Inflammatory macrophage treated with lipopolysaccharide for 4 hours (primary cell): ENCODE measurements around the gene ALX3.

Experiments used
- DNase-seq: peaks from one replicate; pipeline ENCODE4 v3.0.0-alpha.2; 2020

ALX3 gene

DNA sequence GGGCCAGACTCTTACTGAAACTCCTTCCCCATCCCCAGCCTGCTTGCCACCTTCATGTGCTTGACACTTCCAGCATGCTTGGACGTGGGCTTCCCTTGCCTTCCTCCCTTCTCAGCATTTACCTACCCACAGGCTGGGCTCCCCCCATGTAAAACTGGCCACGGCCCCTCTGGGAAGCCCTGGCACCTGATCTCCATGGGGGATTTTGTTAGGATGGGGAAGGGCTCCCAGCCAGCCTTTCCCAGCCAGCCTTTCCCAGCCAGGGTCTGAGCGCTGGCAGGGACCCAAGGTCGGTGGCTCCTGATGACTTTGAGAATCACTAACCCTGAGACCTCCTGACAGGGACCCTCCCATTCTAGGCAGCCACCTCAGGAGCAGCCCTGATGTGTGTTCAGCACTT is 6.7 kb downstream of the ALX3 start:
- no peak for DNase-seq

DNA sequence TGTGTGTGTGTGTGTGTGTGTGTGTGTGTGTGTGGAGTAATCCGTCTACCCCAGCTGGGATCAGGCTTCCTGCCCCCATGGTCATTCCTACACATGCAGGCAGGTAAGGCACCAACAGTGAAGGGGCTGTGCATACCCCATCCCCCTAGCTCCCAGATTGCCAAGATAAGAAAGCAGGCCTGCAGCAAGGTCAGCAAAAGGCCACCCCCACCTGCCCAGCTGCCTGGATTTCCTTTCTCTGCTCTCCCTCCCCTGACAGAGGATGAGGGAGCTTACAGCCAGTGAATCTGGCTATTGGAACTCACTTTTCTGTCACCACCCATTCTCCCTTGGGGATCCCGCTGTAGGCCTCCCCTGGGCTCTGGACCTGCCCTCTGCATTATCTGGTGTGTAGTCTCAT is 7.9 kb downstream of the ALX3 start:
- DNase-seq, result no peak

DNA sequence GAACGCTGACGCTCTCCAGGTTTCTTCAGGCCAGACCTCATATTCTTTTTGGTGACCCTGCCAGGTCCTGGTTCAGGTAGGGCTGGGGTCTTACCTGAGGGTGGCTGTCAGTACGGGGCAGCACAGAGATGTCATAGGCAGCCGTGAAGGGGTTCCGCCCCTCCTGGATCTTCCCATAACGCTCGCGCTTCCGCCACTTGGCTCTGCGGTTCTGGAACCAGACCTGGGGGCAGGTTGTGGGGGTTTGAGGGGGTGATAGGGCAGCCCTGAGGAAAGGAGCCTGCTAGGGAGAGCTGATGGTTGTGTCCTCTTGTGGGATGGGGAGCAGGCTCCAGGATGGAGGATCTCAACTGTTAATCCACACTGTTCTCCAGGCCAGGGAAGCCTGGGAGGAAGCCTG is 9.1 kb downstream of the ALX3 start:
- DNase-seq, result no peak

DNA sequence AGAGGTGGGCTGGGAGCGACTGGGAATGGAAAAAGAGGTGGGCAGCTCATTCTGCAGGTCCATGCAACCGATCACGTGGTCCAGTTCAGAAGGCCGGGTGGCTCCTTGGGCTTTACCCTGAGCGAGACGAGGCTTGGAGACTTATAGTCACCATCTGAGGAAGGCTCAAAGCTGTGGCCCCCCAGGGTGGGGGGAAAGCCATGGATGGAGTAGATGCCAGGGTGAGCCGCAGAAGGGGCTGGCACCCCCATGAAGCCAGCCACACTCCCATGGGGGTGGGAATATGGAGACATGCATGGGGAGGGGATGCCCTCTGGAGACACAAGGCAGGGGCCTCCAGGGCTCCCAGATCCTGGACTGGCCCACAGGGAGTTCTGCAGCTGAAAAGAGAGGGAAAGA is 9.8 kb downstream of the ALX3 start:
- no peak for DNase-seq

DNA sequence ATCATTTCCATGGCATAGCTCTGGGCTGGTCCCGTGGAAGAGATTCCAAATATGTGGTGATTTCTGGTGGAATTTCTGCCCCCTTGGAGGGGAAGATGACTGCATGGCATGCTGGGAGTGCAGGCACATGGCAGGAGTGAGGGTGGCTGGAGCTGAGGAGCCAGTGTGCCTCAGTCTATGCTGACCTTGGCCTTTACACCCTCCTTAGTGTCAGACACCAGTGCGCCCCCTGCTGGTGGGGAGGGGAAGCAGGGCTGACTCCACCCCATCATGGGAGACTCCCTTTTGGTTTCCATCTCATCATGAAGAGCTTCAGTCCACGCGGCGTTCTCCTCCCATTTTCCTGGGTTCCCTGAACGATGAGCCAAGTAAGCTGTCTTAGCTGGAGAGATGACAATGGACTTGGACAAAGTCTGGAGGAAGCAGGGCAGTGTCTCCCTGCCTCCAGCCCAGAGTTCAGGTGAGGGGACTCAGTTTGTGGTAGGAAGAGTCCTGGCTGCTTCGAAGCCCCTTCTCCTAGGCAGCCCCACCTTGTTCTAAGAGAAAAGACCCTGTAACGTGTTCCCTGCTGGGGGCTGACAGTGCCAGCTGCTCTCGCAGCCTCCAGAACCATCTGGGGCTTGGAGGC is 10.3 kb downstream of the ALX3 start:
- DNase-seq, result peak; percentile 74

DNA sequence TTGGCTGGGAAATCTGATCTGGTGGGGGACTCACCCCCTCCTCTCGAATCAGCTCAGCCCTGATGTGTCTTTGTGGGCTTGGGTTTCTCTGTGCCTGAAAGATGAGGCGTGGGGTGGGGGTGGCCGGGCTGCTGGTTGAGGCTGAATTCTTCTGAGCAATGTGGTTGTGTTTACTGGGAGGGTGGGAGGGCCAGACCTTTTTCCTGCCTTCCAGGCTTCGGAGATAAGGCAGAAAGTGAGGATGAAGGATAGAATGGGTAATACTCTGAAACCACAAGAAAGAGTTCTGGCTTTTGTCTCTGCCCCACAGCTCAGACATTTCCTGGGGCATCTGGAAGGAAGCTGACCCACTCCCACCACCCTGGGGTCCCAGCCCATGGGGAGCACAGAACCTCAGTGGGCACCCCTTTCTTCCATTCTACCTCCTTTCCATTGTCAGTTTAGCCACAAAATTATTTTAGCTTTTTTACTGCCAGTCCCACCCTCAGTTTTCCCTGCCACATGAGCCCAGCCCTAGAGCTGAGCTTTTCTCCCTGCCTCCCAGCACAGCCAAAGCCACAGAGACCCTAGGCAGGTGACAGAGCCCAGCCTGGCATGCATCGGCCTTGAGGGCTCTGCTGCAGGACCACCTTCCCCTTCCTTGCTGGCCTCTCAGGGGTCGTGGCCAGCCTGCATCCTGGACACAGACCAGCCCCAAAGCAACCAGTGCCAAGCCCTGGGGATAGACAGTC is 11.2 kb downstream of the ALX3 start:
- no peak for DNase-seq

DNA sequence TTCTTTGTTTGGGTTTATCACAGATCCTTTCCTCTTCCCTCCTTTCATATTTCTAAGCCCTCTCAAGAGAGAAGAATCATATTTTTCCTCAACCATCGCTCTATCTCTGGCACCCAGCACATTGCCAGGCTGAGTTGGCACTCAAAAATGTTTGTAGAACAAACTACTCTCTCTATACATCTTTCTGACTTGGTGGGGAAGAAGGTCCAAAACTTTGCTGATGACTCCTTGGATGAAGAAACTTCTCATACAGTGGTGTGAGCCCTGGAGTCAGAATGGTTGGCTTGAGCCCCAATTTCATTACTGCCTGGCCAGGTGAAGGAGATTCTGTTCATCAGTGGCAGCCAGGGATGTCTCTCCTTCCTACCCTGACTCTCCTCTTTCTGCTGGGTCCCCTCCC is 11.9 kb downstream of the ALX3 start:
- no peak for DNase-seq

DNA sequence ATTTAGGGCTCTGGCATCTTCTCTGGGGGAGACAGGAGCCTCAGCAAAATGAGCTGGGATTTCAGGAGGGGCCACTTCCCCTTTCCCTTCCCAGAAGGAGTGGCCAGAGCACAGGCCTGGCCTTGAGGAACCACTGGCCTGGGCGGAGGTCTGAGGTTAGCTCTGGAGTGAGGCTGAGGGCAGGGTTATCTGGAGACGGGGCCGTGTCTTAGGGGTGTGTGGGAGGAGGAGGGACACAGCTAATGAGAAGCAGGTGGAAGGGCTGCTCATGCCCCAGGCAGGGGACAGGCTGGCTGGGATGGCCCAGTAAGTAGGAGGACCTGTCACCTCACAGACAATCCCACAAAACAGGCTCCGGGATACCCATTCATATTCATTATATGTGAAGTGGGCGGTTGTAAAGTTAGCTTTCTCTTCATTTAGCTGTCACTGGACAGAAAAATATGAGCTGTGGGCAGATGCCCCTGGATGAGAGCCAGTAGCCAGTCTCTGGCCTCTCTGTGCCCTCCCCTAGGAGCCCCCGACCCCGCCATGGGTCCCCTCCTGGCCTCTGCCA is 12.4 kb downstream of the ALX3 start:
- peak; percentile 60 for DNase-seq

DNA sequence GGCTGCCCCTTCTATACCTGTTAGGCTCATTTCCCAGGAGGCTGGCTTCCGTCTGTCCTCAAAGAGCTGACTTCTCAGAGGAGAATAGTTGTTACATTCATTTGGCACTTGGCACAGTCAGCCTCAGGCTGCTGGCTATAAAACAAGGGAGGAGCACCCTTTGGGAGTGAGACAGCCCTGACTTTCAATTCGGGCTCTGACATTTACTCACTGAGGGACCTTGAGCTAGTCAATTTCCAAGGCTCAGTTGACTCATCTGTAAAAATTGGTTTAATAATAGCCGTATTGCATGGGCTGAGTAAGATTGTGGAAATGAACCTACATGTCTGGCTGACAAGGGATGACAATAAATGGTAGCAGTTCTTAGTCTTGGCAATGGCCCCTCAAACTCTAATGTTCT is 13.7 kb downstream of the ALX3 start:
- DNase-seq, result no peak

DNA sequence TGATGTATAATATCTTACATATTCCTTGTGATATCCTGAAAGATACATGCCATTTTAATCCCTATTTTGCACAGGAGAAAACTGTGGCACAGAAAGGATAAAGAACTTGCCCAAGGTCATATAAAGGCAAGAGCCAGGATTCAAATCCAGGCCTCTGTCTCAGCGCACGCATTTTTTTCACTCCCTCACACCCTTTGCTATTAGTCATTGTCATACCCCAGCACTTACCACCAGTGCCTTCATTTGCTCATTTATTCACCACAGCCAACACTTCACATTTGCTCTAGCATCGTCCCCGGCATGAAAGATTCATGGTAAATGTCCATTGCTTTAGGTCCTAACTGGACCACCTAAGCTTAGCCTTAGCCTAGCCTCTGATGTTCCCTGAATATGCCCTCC is 14.2 kb downstream of the ALX3 start:
- no peak for DNase-seq

DNA sequence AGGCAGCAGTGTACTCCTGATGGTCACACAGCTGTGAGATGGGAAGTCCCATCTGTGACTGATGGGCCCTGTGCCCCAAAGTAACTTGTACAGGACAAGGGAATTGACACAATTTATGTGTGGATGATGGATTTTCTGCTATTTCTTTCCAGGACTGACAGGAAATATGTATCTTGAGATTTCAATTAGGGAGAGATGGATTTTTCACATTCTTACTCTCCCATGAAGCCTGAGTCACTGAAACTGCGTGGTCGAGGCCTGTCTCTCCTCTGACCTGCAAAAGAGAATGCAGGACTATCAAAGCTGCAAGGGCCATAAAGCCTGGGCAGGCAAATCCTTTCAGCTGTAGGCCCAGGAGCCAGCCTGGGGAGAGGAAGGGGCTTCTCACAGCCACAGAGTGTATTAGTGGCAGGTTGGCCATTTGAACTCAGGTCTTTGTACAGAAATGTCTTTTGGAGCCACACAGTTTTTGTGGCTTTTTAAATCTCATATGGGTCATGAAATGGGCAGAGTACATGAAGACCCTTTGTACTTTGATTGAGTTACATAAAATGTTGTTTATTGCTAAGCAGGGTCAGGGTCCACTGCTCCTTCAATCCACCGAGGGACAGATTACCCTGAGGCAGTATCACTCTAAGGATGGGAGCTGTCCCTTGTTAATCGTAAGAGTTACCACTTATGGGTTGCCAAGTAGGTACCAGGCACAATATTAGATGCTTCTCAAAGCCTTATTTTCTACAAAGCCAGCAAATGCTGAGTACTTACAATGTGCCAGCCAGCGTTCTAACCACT is 14.8 kb downstream of the ALX3 start:
- DNase-seq, result no peak

DNA sequence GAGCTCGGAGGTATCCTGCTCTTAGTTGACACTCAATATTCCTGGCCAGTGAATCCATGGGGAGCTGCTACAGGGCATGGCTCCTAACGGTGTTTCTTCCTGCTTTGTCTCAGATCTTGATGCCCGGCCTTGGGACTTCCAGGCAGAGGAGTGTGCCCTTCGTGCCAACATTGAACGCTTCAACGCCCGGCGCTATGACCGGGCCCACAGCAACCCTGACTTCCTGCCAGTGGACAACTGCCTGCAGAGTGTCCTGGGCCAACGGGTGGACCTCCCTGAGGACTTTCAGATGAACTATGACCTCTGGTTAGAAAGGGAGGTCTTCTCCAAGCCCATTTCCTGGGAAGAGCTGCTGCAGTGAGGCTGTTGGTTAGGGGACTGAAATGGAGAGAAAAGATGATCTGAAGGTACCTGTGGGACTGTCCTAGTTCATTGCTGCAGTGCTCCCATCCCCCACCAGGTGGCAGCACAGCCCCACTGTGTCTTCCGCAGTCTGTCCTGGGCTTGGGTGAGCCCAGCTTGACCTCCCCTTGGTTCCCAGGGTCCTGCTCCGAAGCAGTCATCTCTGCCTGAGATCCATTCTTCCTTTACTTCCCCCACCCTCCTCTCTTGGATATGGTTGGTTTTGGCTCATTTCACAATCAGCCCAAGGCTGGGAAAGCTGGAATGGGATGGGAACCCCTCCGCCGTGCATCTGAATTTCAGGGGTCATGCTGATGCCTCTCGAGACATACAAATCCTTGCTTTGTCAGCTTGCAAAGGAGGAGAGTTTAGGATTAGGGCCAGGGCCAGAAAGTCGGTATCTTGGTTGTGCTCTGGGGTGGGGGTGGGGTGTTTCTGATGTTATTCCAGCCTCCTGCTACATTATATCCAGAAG is 16.7 kb downstream of the ALX3 start:
- peak; percentile 44 for DNase-seq

DNA sequence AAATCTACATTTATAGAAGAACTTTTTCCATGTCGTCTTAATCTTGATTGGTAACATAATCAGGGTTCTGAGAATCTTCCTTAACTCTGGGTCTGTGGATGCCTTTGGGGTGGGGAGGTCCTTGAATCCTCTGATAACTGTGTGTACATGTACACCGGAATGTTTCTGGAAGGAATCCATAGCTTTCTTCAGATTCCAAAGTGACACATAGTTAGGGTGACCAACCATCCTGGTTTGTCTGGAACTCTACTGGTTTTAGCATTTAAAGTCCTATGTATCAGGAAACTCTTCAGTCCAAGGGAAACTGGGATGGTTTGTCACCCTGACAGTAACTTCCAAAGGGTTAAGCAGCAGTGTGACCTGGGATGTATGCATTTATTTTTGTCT is 19.2 kb downstream of the ALX3 start:
- DNase-seq, result no peak

DNA sequence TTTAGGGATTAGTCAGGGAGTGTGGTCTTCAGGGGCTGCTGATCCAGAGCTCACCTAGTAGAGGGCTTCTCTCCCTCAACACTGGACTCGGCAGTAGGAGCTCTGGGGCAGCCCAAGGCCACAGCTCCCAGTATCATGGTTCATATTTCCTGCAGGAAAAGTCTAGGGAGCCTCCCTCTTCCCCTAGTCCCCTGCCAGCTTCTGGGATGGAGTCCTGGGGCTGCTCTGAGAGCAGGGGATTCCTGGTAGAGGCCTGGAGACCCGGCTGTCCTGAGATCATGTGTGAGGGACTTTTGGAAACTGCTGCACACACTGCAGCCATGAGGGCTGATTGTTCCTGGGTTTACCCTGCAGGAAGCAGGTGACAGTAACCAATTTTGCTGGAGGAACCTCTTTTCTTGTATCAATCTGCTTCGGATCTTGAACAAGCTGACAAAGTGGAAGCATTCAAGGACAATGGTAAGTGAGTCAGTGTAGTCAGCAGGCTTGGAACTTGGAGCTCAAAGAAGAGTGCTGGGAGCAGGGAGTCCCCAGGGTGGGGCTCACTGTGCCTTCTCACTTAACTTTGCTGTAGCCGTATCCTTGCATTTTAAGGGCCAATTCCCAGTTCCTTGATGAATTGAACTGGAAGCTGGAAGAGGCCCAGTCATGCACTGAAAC is 19.7 kb downstream of the ALX3 start:
- no peak for DNase-seq

DNA sequence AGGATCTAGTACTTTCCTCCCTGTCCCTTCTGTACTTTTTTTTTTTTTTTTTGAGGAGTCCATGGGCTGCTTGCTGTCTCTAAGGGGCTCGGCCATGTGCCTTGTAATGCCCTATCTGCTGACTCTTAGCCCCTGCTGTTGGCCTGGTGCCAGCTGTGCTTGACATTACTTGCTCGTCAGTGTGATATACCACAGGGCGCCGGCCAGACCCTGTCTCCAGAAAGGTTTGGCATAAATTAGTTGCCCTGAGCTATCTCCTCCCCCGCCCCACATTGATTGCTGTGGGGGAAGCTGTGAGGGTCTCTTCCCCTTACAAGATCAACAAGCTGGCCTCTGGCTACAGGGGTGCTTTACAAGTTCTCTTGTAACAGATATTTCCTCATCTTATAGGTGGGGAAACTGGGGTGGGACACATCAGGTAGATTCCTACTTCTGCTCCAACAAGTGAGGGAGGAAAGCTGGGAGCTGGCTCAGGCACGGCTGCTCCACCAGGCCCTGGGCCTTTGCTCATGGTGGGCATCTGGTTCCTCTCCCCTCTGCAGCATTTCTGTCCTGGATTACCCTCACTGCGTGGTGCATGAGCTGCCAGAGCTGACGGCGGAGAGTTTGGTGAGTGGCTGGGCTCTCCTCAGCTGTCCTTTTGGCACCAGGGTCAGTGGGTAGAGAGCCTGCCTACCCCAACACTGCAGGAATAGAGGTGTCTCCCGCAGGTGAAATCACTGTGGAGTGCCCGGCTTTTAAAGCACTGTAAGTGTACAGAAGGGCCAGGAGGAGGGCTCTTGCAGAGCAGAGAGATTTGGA is 20.5 kb downstream of the ALX3 start:
- no peak for DNase-seq

DNA sequence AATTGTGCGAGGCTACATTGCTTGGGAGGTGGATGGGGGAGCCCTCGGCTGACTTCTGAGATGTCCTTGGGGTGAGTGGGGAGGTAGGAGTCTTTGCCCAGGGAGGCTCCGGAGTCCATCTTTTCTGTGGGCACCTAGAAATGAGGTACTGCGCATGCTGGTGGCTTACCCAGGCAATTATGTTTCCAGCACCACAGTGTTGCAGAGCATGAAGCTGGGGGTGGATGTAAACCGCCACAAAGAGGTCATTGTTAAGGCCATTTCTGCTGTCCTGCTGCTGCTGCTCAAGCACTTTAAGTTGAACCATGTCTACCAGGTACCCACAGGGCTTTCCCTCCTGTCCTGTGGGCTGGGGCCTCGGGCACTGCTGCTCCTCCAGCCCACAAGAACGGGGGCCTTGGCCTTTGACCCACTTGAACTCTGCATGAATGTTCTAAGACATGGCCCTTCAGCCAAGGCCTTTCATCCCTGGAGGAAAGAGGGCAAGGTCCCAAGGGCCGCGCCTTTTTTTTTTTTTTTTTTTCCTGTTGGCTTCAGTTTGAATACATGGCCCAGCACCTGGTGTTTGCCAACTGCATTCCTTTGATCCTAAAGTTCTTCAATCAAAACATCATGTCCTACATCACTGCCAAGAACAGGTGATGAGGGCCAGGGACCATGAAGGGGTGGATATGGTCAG is 21.4 kb downstream of the ALX3 start:
- no peak for DNase-seq

DNA sequence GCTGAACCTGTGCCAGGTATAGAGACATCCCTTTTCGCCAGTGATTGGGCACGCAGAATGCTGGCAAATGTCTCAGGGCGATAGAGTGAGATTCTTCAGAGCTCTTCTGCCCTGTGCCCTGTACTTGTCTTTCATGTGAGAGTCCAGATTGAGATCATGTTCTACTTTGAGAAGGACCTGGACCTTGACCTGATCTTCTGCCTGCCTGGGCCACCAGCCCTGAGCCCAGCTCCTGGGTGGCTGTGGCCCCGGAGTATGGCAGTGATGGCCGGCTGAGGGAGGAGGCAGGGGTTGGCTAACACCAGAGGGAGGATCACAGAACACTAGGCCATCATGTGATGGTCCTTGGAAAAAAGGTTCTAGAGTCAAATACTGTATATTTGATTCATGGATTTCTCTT is 22.2 kb downstream of the ALX3 start:
- DNase-seq, result no peak

DNA sequence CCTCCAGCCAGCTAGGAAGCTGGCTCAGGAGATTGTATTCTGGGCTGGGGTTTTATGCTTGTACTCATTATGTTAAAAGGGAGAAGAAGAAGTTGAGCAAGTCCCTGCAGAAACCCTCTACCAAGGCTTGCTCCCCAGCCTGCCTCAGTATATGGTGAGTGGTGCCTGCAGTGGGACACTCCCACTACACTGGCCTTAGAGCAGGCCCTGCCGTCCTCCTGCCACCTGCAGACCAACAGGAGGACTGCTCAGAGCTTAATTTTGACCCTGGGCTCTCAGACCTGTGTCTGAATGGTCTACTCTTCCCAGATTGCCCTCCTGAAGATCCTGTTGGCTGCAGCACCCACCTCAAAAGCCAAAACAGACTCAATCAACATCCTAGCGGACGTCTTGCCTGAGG is 23.0 kb downstream of the ALX3 start:
- DNase-seq, result no peak

DNA sequence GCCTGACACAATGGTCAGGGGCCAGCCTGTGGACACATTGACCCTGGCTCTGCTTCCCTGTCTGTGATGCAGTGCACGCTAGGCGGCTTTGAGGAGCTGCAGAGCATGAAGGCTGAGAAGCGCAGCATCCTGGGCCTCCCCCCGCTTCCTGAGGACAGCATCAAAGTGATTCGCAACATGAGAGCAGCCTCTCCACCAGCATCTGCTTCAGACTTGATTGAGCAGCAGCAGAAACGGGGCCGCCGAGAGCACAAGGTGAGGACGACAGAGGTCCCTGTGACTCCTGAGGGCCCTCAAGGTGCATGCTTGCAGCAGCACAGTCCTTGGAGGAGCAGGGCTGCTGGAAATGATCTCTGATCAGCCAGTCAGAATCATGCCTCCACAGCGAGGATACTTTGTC is 27.5 kb downstream of the ALX3 start:
- DNase-seq, result no peak

DNA sequence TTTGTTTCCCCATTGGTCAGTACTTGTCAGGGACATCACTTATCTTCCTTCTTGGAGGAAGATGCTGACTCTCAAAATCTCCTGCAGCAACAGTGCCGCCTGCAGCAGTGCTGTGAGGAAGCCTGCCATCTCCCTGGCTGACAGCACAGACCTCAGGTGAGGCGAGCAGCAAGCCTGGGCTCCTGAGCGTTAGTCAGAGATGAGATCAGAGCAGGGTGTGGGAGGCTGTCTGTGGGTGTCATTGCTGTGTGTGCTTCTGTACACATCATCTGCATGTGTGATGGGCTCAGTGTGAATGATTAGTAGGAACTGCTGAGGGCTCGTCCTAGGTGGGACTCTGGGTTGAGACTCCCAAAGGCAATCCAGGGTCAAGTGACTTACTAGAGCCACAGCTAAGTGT is 29.9 kb downstream of the ALX3 start:
- DNase-seq, result peak; percentile 36

DNA sequence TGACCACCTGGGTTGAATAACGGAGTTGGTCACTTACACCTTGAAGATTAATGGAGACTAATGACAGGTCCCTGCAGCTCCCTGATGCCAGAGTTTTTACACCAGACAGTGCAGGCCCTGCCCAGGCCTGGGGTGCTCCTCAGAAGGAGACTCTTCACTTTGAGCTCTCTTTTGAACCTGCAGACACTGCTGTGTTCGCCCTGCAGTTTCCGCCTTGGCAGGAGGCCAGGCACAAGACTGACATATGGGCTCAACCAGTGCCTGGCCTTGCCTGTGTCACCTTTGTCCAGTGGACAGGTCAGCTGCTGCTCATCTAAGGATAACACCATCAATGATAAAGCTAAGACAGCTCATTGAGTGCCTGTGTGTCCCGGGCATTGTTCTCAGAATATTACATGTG is 30.8 kb downstream of the ALX3 start:
- no peak for DNase-seq
